ENCODE data around the gene CDH23. TPM values are rescaled to one million over a fixed set of nuclear protein-coding genes. Genes with fewer than 3 reads are reported as not detected.

The CDH23 gene
- total RNA-seq, 1 donor from 2014 or later, result not detected

DNA sequence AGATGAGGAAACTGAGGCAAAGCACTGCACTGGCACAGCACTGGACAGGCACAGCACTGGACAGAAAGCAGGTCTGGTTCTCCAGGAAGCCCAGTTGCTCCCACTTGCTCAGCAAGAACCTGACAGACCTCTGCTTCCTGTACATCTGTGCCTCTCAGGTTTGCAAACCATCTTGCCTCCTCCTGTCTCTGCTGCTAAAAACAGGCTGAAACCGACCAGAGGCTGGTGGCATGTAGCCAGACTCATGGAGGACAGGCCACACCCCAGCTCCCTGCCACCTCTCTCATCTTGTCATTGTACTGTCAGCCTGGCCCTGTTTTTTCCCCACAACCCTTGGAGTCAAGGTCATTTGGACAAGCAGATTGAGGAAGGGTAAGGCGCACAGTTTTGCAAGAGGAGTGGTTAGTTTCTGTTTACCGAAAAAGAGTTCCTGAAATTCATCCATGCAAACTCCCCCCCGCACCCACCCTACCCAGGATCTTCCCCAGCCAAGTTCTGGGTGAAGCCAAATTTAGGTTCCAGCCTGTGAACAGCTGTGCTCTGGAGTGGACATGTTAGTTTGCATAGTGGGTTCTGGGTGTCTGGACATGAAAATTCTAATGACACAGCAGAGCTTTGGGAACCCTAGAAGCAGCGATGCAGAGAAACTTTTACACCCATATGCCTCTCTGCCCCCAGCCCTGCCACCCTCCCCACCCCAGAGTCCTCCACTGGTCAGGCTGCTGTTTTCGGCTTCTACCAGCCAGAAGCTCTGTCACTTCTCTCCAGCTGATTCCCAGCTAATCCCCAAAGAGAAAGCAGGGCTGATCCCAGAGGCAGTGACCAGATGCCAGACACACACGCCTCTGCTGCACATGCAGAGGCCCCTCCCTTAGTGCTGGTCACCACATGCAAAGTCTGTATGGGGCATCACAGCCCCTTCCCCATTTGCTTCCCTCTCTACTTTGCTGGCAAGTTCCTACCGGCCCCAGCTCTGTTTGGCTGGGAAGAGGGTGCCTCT, 331.3 kb downstream of the CDH23 start:
- Histone ChIP-seq H3K4me3 (ENCODE audit: low read depth, low read length) (no peak overlapping the region), H3K27me3 (ENCODE audit: control insufficient read depth, insufficient read depth, low read length) (no peaks in the 10 kb centered on the region), H3K36me3 (ENCODE audit: control insufficient read depth, insufficient read depth, low read length) (no peaks in the 10 kb centered on the region)
- DNase-seq (ENCODE audit: low read depth), result peak; percentile 21
- FAIRE-seq, result no peak
- TF ChIP-seq CTCF (IDR thresholded peaks at IDR 0.05; ENCODE audit: insufficient read depth, low read length, severe bottlenecking), result no peak

GRCh38 chr10:71729161-71729636, 332.5 kb downstream of the CDH23 start:
- DNase-seq (ENCODE audit: low read depth) (peak; percentile 72), FAIRE-seq (no peak)
- no peaks in the 10 kb centered on the region for H3K27me3 ChIP-seq (ENCODE audit: control insufficient read depth, insufficient read depth, low read length)
- H3K4me3 ChIP-seq (ENCODE audit: low read depth, low read length), result no peak overlapping the region
- no peaks in the 10 kb centered on the region for H3K36me3 ChIP-seq (ENCODE audit: control insufficient read depth, insufficient read depth, low read length)
- no peak for TF ChIP-seq CTCF (IDR thresholded peaks at IDR 0.05; ENCODE audit: insufficient read depth, low read length, severe bottlenecking)

DNA sequence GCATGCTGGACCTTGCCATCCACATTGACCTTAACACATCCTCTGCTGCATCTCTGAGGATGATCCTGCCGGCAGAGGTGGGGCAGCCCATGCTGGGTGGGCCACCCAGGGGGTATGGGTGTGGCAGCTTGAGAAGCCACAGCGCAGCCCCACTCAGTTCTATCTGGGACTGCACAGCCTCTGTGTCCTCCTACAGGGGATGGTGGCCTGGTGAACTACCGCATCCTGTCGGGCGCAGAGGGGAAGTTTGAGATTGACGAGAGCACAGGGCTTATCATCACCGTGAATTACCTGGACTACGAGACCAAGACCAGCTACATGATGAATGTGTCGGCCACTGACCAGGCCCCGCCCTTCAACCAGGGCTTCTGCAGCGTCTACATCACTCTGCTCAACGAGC, 335.1 kb downstream of the CDH23 start:
- Histone ChIP-seq H3K36me3 (ENCODE audit: control insufficient read depth, insufficient read depth, low read length) (no peaks in the 10 kb centered on the region), H3K27me3 (ENCODE audit: control insufficient read depth, insufficient read depth, low read length) (no peaks in the 10 kb centered on the region), H3K4me3 (ENCODE audit: low read depth, low read length) (no peak overlapping the region)
- FAIRE-seq (no peak), DNase-seq (ENCODE audit: low read depth) (no peak)
- no peak for TF ChIP-seq CTCF (IDR thresholded peaks at IDR 0.05; ENCODE audit: insufficient read depth, low read length, severe bottlenecking)

GRCh38 chr10:71734797-71735196, 338.1 kb downstream of the CDH23 start:
- DNase-seq (ENCODE audit: low read depth) (no peak), FAIRE-seq (peak; percentile 13)
- H3K27me3 ChIP-seq (ENCODE audit: control insufficient read depth, insufficient read depth, low read length), result no peaks in the 10 kb centered on the region
- no peak for TF ChIP-seq CTCF (IDR thresholded peaks at IDR 0.05; ENCODE audit: insufficient read depth, low read length, severe bottlenecking)
- H3K4me3 ChIP-seq (ENCODE audit: low read depth, low read length), result no peak overlapping the region
- H3K36me3 ChIP-seq (ENCODE audit: control insufficient read depth, insufficient read depth, low read length), result no peaks in the 10 kb centered on the region

- no peak overlapping the region for H3K4me3 ChIP-seq (ENCODE audit: low read depth, low read length)
- no peak for TF ChIP-seq CTCF (IDR thresholded peaks at IDR 0.05; ENCODE audit: insufficient read depth, low read length, severe bottlenecking)
- H3K36me3 ChIP-seq (ENCODE audit: control insufficient read depth, insufficient read depth, low read length), result no peaks in the 10 kb centered on the region
- DNase-seq (ENCODE audit: low read depth), result no peak
- no peaks in the 10 kb centered on the region for H3K27me3 ChIP-seq (ENCODE audit: control insufficient read depth, insufficient read depth, low read length)
- no peak for FAIRE-seq
Measured at GRCh38 chr10:71735709-71736569, 339.2 kb downstream of the CDH23 start.
